ENCODE measurements around the gene CNTRL. TPM values are rescaled to one million over a fixed set of nuclear protein-coding genes. Genes with fewer than 3 reads are reported as not detected.

Gene CNTRL
- total and polyA plus RNA-seq, 8 donors = 4.4 to 27.4 (median 11.2) TPM

DNA sequence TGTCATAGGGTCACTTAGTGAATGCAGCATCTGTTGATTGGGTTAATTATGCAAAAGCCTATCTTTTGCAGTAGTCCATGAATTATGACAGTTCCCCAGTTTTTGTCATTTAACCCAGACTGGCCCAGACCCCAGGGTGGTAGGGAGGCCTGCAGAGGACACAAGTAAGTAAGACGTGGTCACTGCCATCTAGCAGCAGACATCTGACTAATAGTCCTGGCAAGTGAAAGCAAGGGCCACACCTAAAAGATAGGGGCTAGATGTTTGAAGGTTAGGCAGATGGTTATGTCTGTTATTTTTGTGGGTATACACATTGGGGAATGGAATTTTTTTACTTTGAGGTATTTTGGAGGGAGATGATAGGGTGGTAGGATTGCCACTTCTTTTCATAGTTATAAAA is 78.9 kb downstream of the CNTRL start:
- 58 to 68% (median 62%) methylated on average over 1 of the region's 1 CpG for WGBS, 5 donors
- Histone ChIP-seq H3K27ac (no peak overlapping the region), H3K4me1 (peaks cover 0 to 6% (median 0%) of the 10 kb centered on the region in 4 donors), H3K9me3 (no peaks in the 10 kb centered on the region), H3K4me3 (no peak overlapping the region), H3K36me3 (peaks cover 23 to 95% (median 82%) of the 10 kb centered on the region in 4 donors), H3K27me3 (no peaks in the 10 kb centered on the region)
- TF ChIP-seq POLR2AphosphoS5 (IDR thresholded peaks at IDR 0.05) (no peak), EP300 (IDR thresholded peaks at IDR 0.05) (no peak), POLR2A (IDR thresholded peaks at IDR 0.05) (no peak)
- TF ChIP-seq, protein P1, sequence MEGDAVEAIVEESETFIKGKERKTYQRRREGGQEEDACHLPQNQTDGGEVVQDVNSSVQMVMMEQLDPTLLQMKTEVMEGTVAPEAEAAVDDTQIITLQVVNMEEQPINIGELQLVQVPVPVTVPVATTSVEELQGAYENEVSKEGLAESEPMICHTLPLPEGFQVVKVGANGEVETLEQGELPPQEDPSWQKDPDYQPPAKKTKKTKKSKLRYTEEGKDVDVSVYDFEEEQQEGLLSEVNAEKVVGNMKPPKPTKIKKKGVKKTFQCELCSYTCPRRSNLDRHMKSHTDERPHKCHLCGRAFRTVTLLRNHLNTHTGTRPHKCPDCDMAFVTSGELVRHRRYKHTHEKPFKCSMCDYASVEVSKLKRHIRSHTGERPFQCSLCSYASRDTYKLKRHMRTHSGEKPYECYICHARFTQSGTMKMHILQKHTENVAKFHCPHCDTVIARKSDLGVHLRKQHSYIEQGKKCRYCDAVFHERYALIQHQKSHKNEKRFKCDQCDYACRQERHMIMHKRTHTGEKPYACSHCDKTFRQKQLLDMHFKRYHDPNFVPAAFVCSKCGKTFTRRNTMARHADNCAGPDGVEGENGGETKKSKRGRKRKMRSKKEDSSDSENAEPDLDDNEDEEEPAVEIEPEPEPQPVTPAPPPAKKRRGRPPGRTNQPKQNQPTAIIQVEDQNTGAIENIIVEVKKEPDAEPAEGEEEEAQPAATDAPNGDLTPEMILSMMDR (IDR thresholded peaks at IDR 0.05) = no peak
- intact Hi-C loops (cut with DNase I; ENCODE audit: low total_unique reads) = no loop called here
- no peak for DNase-seq

- no peak for TF ChIP-seq POLR2A (IDR thresholded peaks at IDR 0.05)
- TF ChIP-seq, protein P1 (IDR thresholded peaks at IDR 0.05) = no peak
- TF ChIP-seq POLR2AphosphoS5 (IDR thresholded peaks at IDR 0.05) = peak in 1 of 3 donors; percentile 35
- no peak for TF ChIP-seq EP300 (IDR thresholded peaks at IDR 0.05)
- no peaks in the 10 kb centered on the region for H3K27me3 ChIP-seq
- WGBS, 5 donors = 82 to 91% (median 85%) methylated on average over 6 of the region's 6 CpGs
- peaks cover 19 to 95% (median 82%) of the 10 kb centered on the region in 4 donors for H3K36me3 ChIP-seq
- H3K27ac ChIP-seq = no peak overlapping the region
- intact Hi-C loops (cut with DNase I; ENCODE audit: low total_unique reads) = no loop called here
- DNase-seq = no peak
- no peaks in the 10 kb centered on the region for H3K9me3 ChIP-seq
- no peak overlapping the region for H3K4me3 ChIP-seq
- peaks cover 0 to 6% (median 0%) of the 10 kb centered on the region in 4 donors for H3K4me1 ChIP-seq
These were observed 80.0 kb downstream of the CNTRL start for GRCh38 chr9:121154782-121155181.

GRCh38 chr9:121156263-121156731 is 81.5 kb downstream of the CNTRL start:
- no peaks in the 10 kb centered on the region for H3K9me3 ChIP-seq
- 37 to 66% (median 59%) methylated on average over 2 of the region's 2 CpGs for WGBS, 5 donors
- DNase-seq = no peak
- H3K27me3 ChIP-seq = no peaks in the 10 kb centered on the region
- H3K4me1 ChIP-seq = peaks cover 0 to 6% (median 0%) of the 10 kb centered on the region in 4 donors
- peaks cover 15 to 98% (median 86%) of the 10 kb centered on the region in 4 donors for H3K36me3 ChIP-seq
- no peak overlapping the region for H3K4me3 ChIP-seq
- TF ChIP-seq EP300 (IDR thresholded peaks at IDR 0.05) = no peak
- no peak for TF ChIP-seq POLR2AphosphoS5 (IDR thresholded peaks at IDR 0.05)
- TF ChIP-seq, protein P1 (IDR thresholded peaks at IDR 0.05) = no peak
- no peak for TF ChIP-seq POLR2A (IDR thresholded peaks at IDR 0.05)
- H3K27ac ChIP-seq = no peak overlapping the region
- intact Hi-C loops (cut with DNase I; ENCODE audit: low total_unique reads) = no loop called here

GRCh38 chr9:121157939-121158338 is 83.2 kb downstream of the CNTRL start:
- Histone ChIP-seq H3K4me1 (peaks cover 0 to 6% (median 0%) of the 10 kb centered on the region in 4 donors), H3K36me3 (peaks cover 15 to 100% (median 84%) of the 10 kb centered on the region in 4 donors), H3K27me3 (no peaks in the 10 kb centered on the region), H3K4me3 (no peak overlapping the region), H3K27ac (no peak overlapping the region), H3K9me3 (no peaks in the 10 kb centered on the region)
- intact Hi-C loops (cut with DNase I; ENCODE audit: low total_unique reads) = no loop called here
- DNase-seq = no peak
- WGBS, 5 donors = 93 to 97% (median 94%) methylated on average over 4 of the region's 4 CpGs
- no peak for TF ChIP-seq EP300 (IDR thresholded peaks at IDR 0.05)
- TF ChIP-seq POLR2A (IDR thresholded peaks at IDR 0.05) = no peak
- TF ChIP-seq POLR2AphosphoS5 (IDR thresholded peaks at IDR 0.05) = no peak
- TF ChIP-seq, protein P1 (IDR thresholded peaks at IDR 0.05) = no peak

All from stomach (tissue), 9 donors.